BLaER1 (cell line): Measurements from ENCODE around the gene COTL1.

Experiments
- H3K27ac ChIP-seq: shearing (Covaris generic); formaldehyde crosslinking; 2 replicates; pipeline ENCODE4 v1.8.1; 2022
- H3K27me3 ChIP-seq: shearing (Covaris generic); formaldehyde crosslinking; 2 replicates; pipeline ENCODE4 v1.8.1; 2022
- H3K36me3 ChIP-seq: shearing (Covaris generic); formaldehyde crosslinking; 2 replicates; pipeline ENCODE4 v1.8.1; 2022
- H3K4me1 ChIP-seq: shearing (Covaris generic); formaldehyde crosslinking; 2 replicates; pipeline ENCODE4 v1.8.1; 2022
- H3K4me2 ChIP-seq: shearing (Covaris generic); formaldehyde crosslinking; 2 replicates; pipeline ENCODE4 v1.8.1; 2022
- H3K4me3 ChIP-seq: shearing (Covaris generic); formaldehyde crosslinking; 2 replicates; pipeline ENCODE4 v1.8.1; 2022
- H3K9ac ChIP-seq: shearing (Covaris generic); formaldehyde crosslinking; 2 replicates; pipeline ENCODE4 v1.8.1; 2022
- H3K9me3 ChIP-seq: shearing (Covaris generic); formaldehyde crosslinking; 2 replicates; pipeline ENCODE4 v1.8.1; 2022
- H4K20me1 ChIP-seq: shearing (Covaris generic); formaldehyde crosslinking; 2 replicates; pipeline ENCODE4 v1.8.1; 2022
- Cebpa-rat ChIP-seq: shearing (Covaris generic); IDR thresholded peaks from 2 replicates; pipeline ENCODE4 v1.8.1; 2022

Gene COTL1

DNA sequence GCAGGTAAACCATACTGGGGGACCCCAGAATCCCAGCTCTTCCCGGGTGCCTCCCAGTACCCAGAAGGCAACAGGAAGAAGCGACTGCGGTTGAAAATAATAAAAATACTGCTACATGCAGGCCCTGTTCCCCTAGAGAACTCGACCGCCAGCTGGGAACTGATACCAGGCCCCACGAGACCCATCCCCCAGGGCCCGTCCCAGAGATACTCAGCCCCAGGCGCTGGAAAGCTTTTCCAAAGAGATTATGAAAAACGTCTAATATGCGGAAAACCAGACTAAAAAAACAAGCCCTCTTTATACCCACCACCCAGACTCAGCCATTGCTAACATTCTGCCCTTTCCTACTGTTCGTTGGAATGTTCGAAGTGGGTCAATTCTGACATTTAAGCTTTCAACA lies 100.5 kb downstream of the COTL1 start:
- Histone ChIP-seq H3K9me3 (no peaks in the 10 kb centered on the region), H3K4me2 (peak overlapping the region; percentile 74), H3K36me3 (no peaks in the 10 kb centered on the region), H3K4me3 (no peak overlapping the region), H3K27ac (no peak overlapping the region), H3K4me1 (peaks cover 69% of the 10 kb centered on the region), H3K27me3 (no peaks in the 10 kb centered on the region), H4K20me1 (no peaks in the 10 kb centered on the region), H3K9ac (no peak overlapping the region)
- no peak for TF ChIP-seq Cebpa-rat
